Measurements from ENCODE around the gene EHBP1. TPM values are rescaled to one million over a fixed set of nuclear protein-coding genes. Genes with fewer than 3 reads are reported as not detected.

EHBP1 gene
- total RNA-seq, 5 donors from 2014 or later (not counting 1 experiment from before 2014, with no cell fraction given) = 22.1 to 28.7 (median 26.1) TPM

DNA sequence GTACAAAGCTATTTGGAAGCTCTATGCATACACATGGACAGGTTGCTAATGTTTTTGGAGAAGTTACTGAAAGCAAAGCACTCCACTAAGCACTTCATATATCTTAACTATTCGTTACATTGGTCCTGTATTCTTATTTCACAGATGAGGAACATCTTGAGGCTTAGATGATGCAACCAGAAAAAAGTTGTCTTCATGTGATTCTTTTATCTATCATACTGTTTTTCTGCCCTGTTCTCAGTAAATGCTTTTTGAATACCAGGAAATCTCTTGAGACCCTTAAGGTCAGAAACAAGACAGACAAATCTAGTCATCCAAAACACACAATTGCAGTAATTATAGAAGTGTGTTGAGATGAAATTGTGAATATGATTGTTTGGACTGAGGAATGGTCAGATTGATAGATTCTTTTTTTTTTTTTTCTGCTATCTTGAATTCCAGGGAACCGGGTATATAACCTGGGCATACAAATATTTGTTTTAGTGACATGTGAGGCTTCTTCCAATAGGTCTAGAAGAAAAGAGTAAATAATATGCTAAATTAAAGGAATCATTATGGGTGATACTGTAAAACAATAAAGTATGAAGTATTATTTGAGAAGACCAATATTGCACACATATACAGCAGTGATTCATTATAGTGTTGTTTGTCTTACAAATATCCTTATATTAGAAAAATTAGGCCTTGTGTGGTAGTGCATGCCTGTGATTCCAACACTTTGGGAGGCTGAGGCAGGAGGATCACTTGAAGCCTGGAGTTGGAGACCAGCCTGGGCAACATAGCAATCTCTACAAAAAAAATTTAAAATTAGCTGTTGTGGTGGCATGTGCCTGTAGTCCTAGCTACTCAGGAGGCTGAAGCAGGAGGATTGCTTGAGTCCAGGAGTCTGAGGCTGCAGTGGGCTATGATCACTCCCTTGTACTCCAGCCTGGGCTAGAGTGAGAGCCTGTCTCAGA, 33.7 kb downstream of the EHBP1 start:
- Mint-ChIP-seq H3K4me1 (peaks cover 28 to 50% (median 33%) of the 10 kb centered on the region in 3 donors), H3K4me3 (no peak overlapping the region), H3K27me3 (no peaks in the 10 kb centered on the region), H3K9me3 (no peaks in the 10 kb centered on the region), H3K36me3 (peaks cover 4% of the 10 kb centered on the region), H3K27ac (no peak overlapping the region)
- CTCF ChIA-PET = no interaction called here
- DNase-seq (no peak), ATAC-seq (replicated peaks in 1 of 4) (no peak)
- WGBS (ENCODE audit: insufficient coverage) = no CpG with 5 or more reads among the region's 2 CpGs
- Histone ChIP-seq H3K27ac (ENCODE audit: low read length) (no peak overlapping the region), H3K27me3 (replicated peaks in 1 of 2; ENCODE audit: control insufficient read depth in 2 of 2, extremely low read depth in 1 of 2, insufficient read depth in 2 of 2, low read length in 1 of 2) (no peaks in the 10 kb centered on the region), H3K4me3 (ENCODE audit: control insufficient read depth in 1 of 2, extremely low read depth in 1 of 2, low read length in 1 of 2) (no peak overlapping the region), H3K36me3 (ENCODE audit: control insufficient read depth in 2 of 2, extremely low read depth in 1 of 2, insufficient read depth in 1 of 2, low read length in 1 of 2) (no peaks in the 10 kb centered on the region), H3K9me3 (no peaks in the 10 kb centered on the region), H3K4me1 (ENCODE audit: control insufficient read depth in 1 of 2, extremely low read depth in 1 of 2, insufficient read depth in 2 of 2, low read length in 2 of 2) (no peaks in the 10 kb centered on the region)
- POLR2A ChIA-PET = no interaction called here

DNA sequence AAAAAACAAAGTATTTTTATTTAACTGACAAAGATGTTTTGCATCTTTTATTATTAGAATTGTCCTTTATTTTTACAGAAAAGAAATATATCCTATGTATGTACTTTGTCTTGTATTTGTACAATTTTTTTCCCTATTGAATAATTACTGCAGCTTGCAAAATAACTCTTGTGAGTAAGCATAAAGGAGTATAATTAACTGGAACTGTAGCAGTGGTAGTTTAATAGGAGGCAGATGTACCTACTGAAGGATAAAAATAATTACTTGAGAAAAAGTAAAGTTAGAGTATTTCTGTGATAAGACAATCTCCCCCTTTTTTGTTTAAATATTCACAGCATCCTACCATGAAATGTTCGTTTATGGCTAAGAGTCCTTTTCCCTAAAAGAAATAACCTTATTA, 34.7 kb downstream of the EHBP1 start:
- ChIA-PET CTCF (no interaction called here), POLR2A (no interaction called here)
- H3K4me1 ChIP-seq (ENCODE audit: control insufficient read depth in 1 of 2, extremely low read depth in 1 of 2, insufficient read depth in 2 of 2, low read length in 2 of 2) = no peaks in the 10 kb centered on the region
- no peaks in the 10 kb centered on the region for H3K36me3 ChIP-seq (ENCODE audit: control insufficient read depth in 2 of 2, extremely low read depth in 1 of 2, insufficient read depth in 1 of 2, low read length in 1 of 2)
- Mint-ChIP-seq H3K27ac (no peak overlapping the region), H3K4me1 (peaks cover 26 to 48% (median 36%) of the 10 kb centered on the region in 3 donors), H3K27me3 (no peaks in the 10 kb centered on the region), H3K9me3 (no peaks in the 10 kb centered on the region), H3K4me3 (no peak overlapping the region), H3K36me3 (peaks cover 4% of the 10 kb centered on the region)
- DNase-seq (no peak), ATAC-seq (replicated peaks in 1 of 4) (no peak)
- no peaks in the 10 kb centered on the region for H3K9me3 ChIP-seq
- H3K4me3 ChIP-seq (ENCODE audit: control insufficient read depth in 1 of 2, extremely low read depth in 1 of 2, low read length in 1 of 2) = no peak overlapping the region
- no CpG with 5 or more reads among the region's 1 CpG for whole genome bisulfite sequencing (ENCODE audit: insufficient coverage)
- H3K27me3 ChIP-seq (replicated peaks in 1 of 2; ENCODE audit: control insufficient read depth in 2 of 2, extremely low read depth in 1 of 2, insufficient read depth in 2 of 2, low read length in 1 of 2) = no peaks in the 10 kb centered on the region
- no peak overlapping the region for H3K27ac ChIP-seq (ENCODE audit: low read length)

DNA sequence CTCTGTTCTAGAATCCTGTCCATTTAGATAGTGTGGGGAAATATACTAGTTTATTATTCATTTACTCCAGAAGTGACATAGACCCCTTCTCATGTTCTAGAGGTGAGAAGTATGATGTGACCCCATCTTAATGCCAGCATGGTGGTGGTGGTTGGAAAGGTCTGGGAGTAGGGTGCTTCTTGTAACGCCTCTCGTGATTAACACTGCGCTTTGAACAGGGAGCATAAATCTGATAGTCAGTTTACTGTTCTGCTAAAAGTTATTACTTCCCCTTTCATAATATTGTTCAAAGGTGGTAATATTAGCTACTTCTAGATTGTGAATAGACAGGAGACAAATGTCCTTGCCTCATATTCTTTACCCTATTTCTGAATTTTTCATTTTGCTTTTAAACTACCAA, 35.6 kb downstream of the EHBP1 start:
- Histone ChIP-seq H3K4me1 (ENCODE audit: control insufficient read depth in 1 of 2, extremely low read depth in 1 of 2, insufficient read depth in 2 of 2, low read length in 2 of 2) (no peaks in the 10 kb centered on the region), H3K4me3 (ENCODE audit: control insufficient read depth in 1 of 2, extremely low read depth in 1 of 2, low read length in 1 of 2) (no peak overlapping the region), H3K27ac (ENCODE audit: low read length) (no peak overlapping the region), H3K9me3 (no peaks in the 10 kb centered on the region), H3K27me3 (replicated peaks in 1 of 2; ENCODE audit: control insufficient read depth in 2 of 2, extremely low read depth in 1 of 2, insufficient read depth in 2 of 2, low read length in 1 of 2) (no peaks in the 10 kb centered on the region), H3K36me3 (ENCODE audit: control insufficient read depth in 2 of 2, extremely low read depth in 1 of 2, insufficient read depth in 1 of 2, low read length in 1 of 2) (no peaks in the 10 kb centered on the region)
- Mint-ChIP-seq H3K4me1 (peaks cover 24 to 43% (median 38%) of the 10 kb centered on the region in 3 donors), H3K36me3 (peaks cover 4% of the 10 kb centered on the region), H3K9me3 (no peaks in the 10 kb centered on the region), H3K4me3 (no peak overlapping the region), H3K27me3 (no peaks in the 10 kb centered on the region), H3K27ac (no peak overlapping the region)
- no CpG with 5 or more reads among the region's 3 CpGs for WGBS (ENCODE audit: insufficient coverage)
- CTCF ChIA-PET = no interaction called here
- ATAC-seq (replicated peaks in 1 of 4) (no peak), DNase-seq (no peak)
- POLR2A ChIA-PET = no interaction called here

DNA sequence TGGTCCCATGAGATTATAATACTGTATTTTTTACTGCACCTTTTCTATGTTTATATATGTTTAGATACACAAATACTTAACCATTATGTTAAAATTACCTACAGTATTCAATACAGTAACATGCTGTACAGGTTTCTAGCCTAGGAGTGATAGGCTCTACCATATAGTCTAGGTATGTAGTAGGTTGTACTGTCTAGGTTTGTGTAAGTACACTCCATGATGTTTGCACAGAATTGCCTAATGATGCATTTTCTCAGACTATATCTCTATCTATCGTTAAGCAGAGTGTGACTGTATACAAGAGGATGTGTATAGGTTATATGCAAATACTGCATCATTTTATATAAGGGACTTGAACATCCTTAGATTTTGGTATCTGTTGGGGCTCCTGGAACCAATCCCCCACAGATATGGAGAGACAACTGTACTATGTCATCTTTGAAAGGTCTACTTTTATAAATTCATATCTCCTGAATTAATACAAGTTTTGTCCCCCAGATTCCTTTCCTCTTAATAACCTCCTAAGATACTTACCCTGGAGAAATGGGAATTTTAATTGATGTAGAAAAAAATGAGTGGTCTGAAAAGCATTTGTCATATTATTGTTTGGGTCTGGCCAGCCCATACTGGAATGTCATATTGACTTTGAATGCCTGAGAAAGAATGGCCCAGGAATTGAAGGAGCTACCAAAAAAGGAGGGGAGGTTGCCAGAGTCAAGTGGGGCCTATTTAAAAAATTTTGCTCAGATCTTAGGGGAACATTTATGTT, 36.6 kb downstream of the EHBP1 start:
- peaks cover 23 to 38% (median 35%) of the 10 kb centered on the region in 3 donors for H3K4me1 Mint-ChIP-seq
- WGBS (ENCODE audit: insufficient coverage) = no CpG with 5 or more reads among the region's 1 CpG

DNA sequence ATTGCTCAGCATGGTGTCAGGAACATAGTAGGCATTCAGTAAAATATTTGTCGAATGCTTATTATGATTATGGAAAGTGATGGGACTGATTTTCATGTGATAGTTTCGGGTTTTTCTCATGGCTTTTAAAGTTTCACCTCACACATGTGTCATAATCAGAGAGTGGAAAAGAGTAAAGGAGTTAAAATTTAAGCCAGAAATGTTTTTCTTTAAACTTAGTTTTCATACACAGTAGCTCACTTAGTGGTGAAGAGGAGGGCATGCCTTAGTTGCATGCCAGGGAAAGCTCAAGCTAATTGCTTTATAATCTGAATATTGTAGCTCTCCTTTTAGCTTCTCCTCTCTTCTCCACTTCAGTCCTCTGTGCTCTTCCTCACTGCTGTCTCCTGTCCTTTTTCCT, 38.0 kb downstream of the EHBP1 start:
- ChIA-PET POLR2A (no interaction called here), CTCF (no interaction called here)
- ATAC-seq (replicated peaks in 1 of 4) = no peak
- Mint-ChIP-seq H3K4me1 (peaks cover 18 to 32% (median 22%) of the 10 kb centered on the region in 3 donors), H3K36me3 (peaks cover 7% of the 10 kb centered on the region), H3K9me3 (peaks cover 0 to 2% (median 0%) of the 10 kb centered on the region in 3 donors), H3K27ac (no peak overlapping the region), H3K27me3 (no peaks in the 10 kb centered on the region), H3K4me3 (no peak overlapping the region)
- no peak for DNase-seq
- WGBS (ENCODE audit: insufficient coverage) = no CpG with 5 or more reads among the region's 2 CpGs
- H3K4me3 ChIP-seq (ENCODE audit: control insufficient read depth in 1 of 2, extremely low read depth in 1 of 2, low read length in 1 of 2) = no peak overlapping the region
- H3K27ac ChIP-seq (ENCODE audit: low read length) = no peak overlapping the region
- H3K36me3 ChIP-seq (ENCODE audit: control insufficient read depth in 2 of 2, extremely low read depth in 1 of 2, insufficient read depth in 1 of 2, low read length in 1 of 2) = no peaks in the 10 kb centered on the region
- H3K9me3 ChIP-seq = no peaks in the 10 kb centered on the region
- H3K27me3 ChIP-seq (replicated peaks in 1 of 2; ENCODE audit: control insufficient read depth in 2 of 2, extremely low read depth in 1 of 2, insufficient read depth in 2 of 2, low read length in 1 of 2) = no peaks in the 10 kb centered on the region
- H3K4me1 ChIP-seq (ENCODE audit: control insufficient read depth in 1 of 2, extremely low read depth in 1 of 2, insufficient read depth in 2 of 2, low read length in 2 of 2) = no peaks in the 10 kb centered on the region

More for the DNA sequence above, 36.6 kb downstream of the EHBP1 start:
- Mint-ChIP-seq H3K27ac (no peak overlapping the region), H3K4me3 (no peak overlapping the region), H3K9me3 (no peaks in the 10 kb centered on the region), H3K27me3 (no peaks in the 10 kb centered on the region), H3K36me3 (no peaks in the 10 kb centered on the region)
- no peak overlapping the region for H3K27ac ChIP-seq (ENCODE audit: low read length)
- no peak for ATAC-seq (replicated peaks in 1 of 4)
- H3K27me3 ChIP-seq (replicated peaks in 1 of 2; ENCODE audit: control insufficient read depth in 2 of 2, extremely low read depth in 1 of 2, insufficient read depth in 2 of 2, low read length in 1 of 2) = no peaks in the 10 kb centered on the region
- H3K4me1 ChIP-seq (ENCODE audit: control insufficient read depth in 1 of 2, extremely low read depth in 1 of 2, insufficient read depth in 2 of 2, low read length in 2 of 2) = no peaks in the 10 kb centered on the region
- no peak overlapping the region for H3K4me3 ChIP-seq (ENCODE audit: control insufficient read depth in 1 of 2, extremely low read depth in 1 of 2, low read length in 1 of 2)
- ChIA-PET POLR2A (no interaction called here), CTCF (no interaction called here)
- H3K9me3 ChIP-seq = no peaks in the 10 kb centered on the region
- no peaks in the 10 kb centered on the region for H3K36me3 ChIP-seq (ENCODE audit: control insufficient read depth in 2 of 2, extremely low read depth in 1 of 2, insufficient read depth in 1 of 2, low read length in 1 of 2)
- no peak for DNase-seq

DNA sequence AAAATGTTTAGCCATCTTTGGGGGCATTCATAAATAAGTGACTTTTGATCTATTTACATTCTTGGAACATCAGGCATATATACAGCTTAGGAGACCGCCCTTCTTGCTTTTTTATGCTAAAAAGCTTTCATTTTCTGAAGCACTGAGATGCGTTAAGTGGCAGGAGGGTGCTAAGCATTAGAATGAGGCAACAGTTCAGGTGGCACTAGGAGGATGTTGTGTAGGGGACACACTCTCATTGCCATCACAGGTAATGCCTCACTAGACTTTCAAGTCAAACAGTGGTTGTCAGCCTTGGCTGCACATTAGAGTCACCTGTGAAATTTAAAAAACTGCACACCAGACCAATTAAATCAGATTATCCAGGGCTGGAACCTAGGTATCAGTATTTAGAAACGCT, 39.1 kb downstream of the EHBP1 start:
- Mint-ChIP-seq H3K36me3 (peaks cover 12% of the 10 kb centered on the region), H3K4me3 (no peak overlapping the region), H3K27ac (no peak overlapping the region), H3K9me3 (peaks cover 0 to 3% (median 2%) of the 10 kb centered on the region in 3 donors), H3K27me3 (no peaks in the 10 kb centered on the region), H3K4me1 (peaks cover 13 to 25% (median 15%) of the 10 kb centered on the region in 3 donors)
- ChIA-PET CTCF (no interaction called here), POLR2A (no interaction called here)
- no peaks in the 10 kb centered on the region for H3K9me3 ChIP-seq
- DNase-seq (no peak), ATAC-seq (replicated peaks in 1 of 4) (no peak)
- no peaks in the 10 kb centered on the region for H3K27me3 ChIP-seq (replicated peaks in 1 of 2; ENCODE audit: control insufficient read depth in 2 of 2, extremely low read depth in 1 of 2, insufficient read depth in 2 of 2, low read length in 1 of 2)
- H3K4me1 ChIP-seq (ENCODE audit: control insufficient read depth in 1 of 2, extremely low read depth in 1 of 2, insufficient read depth in 2 of 2, low read length in 2 of 2) = no peaks in the 10 kb centered on the region
- H3K27ac ChIP-seq (ENCODE audit: low read length) = no peak overlapping the region
- no CpG with 5 or more reads among the region's 3 CpGs for WGBS (ENCODE audit: insufficient coverage)
- H3K36me3 ChIP-seq (ENCODE audit: control insufficient read depth in 2 of 2, extremely low read depth in 1 of 2, insufficient read depth in 1 of 2, low read length in 1 of 2) = no peaks in the 10 kb centered on the region
- H3K4me3 ChIP-seq (ENCODE audit: control insufficient read depth in 1 of 2, extremely low read depth in 1 of 2, low read length in 1 of 2) = no peak overlapping the region

Data from T-cell (primary cell).